ENCODE results near the gene TXLNG.

The TXLNG gene

GRCh38 chrX:16843208-16843909 is 57.1 kb downstream of the TXLNG start:
- Histone ChIP-seq H2AFZ (no peak overlapping the region), H3K4me2 (ENCODE audit: low read length) (no peak overlapping the region), H3K27ac (no peak overlapping the region), H3K9ac (no peak overlapping the region), H3K36me3 (ENCODE audit: control insufficient read depth, insufficient read depth, low read length) (no peaks in the 10 kb centered on the region), H3K27me3 (ENCODE audit: control insufficient read depth, insufficient read depth, low read length) (no peaks in the 10 kb centered on the region), H3K79me2 (no peaks in the 10 kb centered on the region), H3K4me3 (ENCODE audit: low read depth, low read length) (no peak overlapping the region), H3K4me1 (peaks cover 6% of the 10 kb centered on the region), H3K9me3 (ENCODE audit: control insufficient read depth, low read length) (no peaks in the 10 kb centered on the region)
- no peak for TF ChIP-seq CTCF (IDR thresholded peaks at IDR 0.05)

- Histone ChIP-seq H3K9ac (no peak overlapping the region), H3K27ac (no peak overlapping the region), H3K4me1 (no peaks in the 10 kb centered on the region), H3K36me3 (ENCODE audit: control insufficient read depth, insufficient read depth, low read length) (no peaks in the 10 kb centered on the region), H3K4me2 (ENCODE audit: low read length) (no peak overlapping the region), H3K79me2 (no peaks in the 10 kb centered on the region), H3K27me3 (ENCODE audit: control insufficient read depth, insufficient read depth, low read length) (no peaks in the 10 kb centered on the region), H3K4me3 (ENCODE audit: low read depth, low read length) (no peak overlapping the region), H3K9me3 (ENCODE audit: control insufficient read depth, low read length) (no peaks in the 10 kb centered on the region), H2AFZ (no peak overlapping the region)
- no peak for TF ChIP-seq CTCF (IDR thresholded peaks at IDR 0.05)
These were observed 59.4 kb downstream of the TXLNG start for GRCh38 chrX:16845686-16846085.

GRCh38 chrX:16848541-16848940 is 62.3 kb downstream of the TXLNG start:
- Histone ChIP-seq H3K9me3 (ENCODE audit: control insufficient read depth, low read length) (no peaks in the 10 kb centered on the region), H3K4me3 (ENCODE audit: low read depth, low read length) (no peak overlapping the region), H3K4me2 (ENCODE audit: low read length) (no peak overlapping the region), H3K27me3 (ENCODE audit: control insufficient read depth, insufficient read depth, low read length) (no peaks in the 10 kb centered on the region), H2AFZ (no peak overlapping the region), H3K4me1 (no peaks in the 10 kb centered on the region), H3K79me2 (peaks cover 5% of the 10 kb centered on the region), H3K27ac (no peak overlapping the region), H3K9ac (no peak overlapping the region), H3K36me3 (ENCODE audit: control insufficient read depth, insufficient read depth, low read length) (no peaks in the 10 kb centered on the region)
- no peak for TF ChIP-seq CTCF (IDR thresholded peaks at IDR 0.05)

GRCh38 chrX:16851421-16851820 is 65.2 kb downstream of the TXLNG start:
- peaks cover 26% of the 10 kb centered on the region for H3K79me2 ChIP-seq
- no peaks in the 10 kb centered on the region for H3K27me3 ChIP-seq (ENCODE audit: control insufficient read depth, insufficient read depth, low read length)
- no peak overlapping the region for H3K27ac ChIP-seq
- H3K36me3 ChIP-seq (ENCODE audit: control insufficient read depth, insufficient read depth, low read length), result no peaks in the 10 kb centered on the region
- H3K9me3 ChIP-seq (ENCODE audit: control insufficient read depth, low read length), result no peaks in the 10 kb centered on the region
- H2AFZ ChIP-seq, result no peak overlapping the region
- TF ChIP-seq CTCF (IDR thresholded peaks at IDR 0.05), result no peak
- no peak overlapping the region for H3K4me3 ChIP-seq (ENCODE audit: low read depth, low read length)
- H3K9ac ChIP-seq, result no peak overlapping the region
- no peak overlapping the region for H3K4me2 ChIP-seq (ENCODE audit: low read length)
- H3K4me1 ChIP-seq, result no peaks in the 10 kb centered on the region

GRCh38 chrX:16851827-16852226 is 65.6 kb downstream of the TXLNG start:
- no peaks in the 10 kb centered on the region for H3K27me3 ChIP-seq (ENCODE audit: control insufficient read depth, insufficient read depth, low read length)
- no peaks in the 10 kb centered on the region for H3K4me1 ChIP-seq

More at GRCh38 chrX:16851827-16852226, 65.6 kb downstream of the TXLNG start:
- Histone ChIP-seq H3K36me3 (ENCODE audit: control insufficient read depth, insufficient read depth, low read length) (no peaks in the 10 kb centered on the region), H3K9ac (no peak overlapping the region), H3K9me3 (ENCODE audit: control insufficient read depth, low read length) (no peaks in the 10 kb centered on the region), H3K27ac (no peak overlapping the region), H3K4me2 (ENCODE audit: low read length) (no peak overlapping the region), H3K4me3 (ENCODE audit: low read depth, low read length) (no peak overlapping the region), H2AFZ (no peak overlapping the region), H3K79me2 (peaks cover 26% of the 10 kb centered on the region)
- no peak for TF ChIP-seq CTCF (IDR thresholded peaks at IDR 0.05)

Measured in parathyroid adenoma (tissue), 2 donors.